Measurements from ENCODE around the gene BCL10.

BCL10 gene

GRCh38 chr1:85275701-85276214 lies 674 bp downstream of the BCL10 start:
- Histone ChIP-seq H3K79me2 (ENCODE audit: insufficient read depth, low read depth) (peaks cover 19% of the 10 kb centered on the region), H3K4me2 (peak overlapping the region; percentile 61), H3K9ac (peak overlapping the region; percentile 75; the same call in 1 of the 2 replicates), H2AFZ (ENCODE audit: low read depth) (peak overlapping the region; percentile 61), H3K36me3 (ENCODE audit: insufficient read depth) (no peaks in the 10 kb centered on the region), H3K27me3 (ENCODE audit: insufficient read depth, low read depth) (no peaks in the 10 kb centered on the region), H3K4me3 (IDR thresholded peaks at IDR 0.05; ENCODE audit: insufficient read depth, low read depth, low read length) (no peak overlapping the region), H3K27ac (peak overlapping the region; percentile 55; the same call in 1 of the 2 replicates), H4K20me1 (ENCODE audit: insufficient read depth) (no peaks in the 10 kb centered on the region), H3K4me1 (ENCODE audit: low read depth, poor library complexity, severe bottlenecking) (peaks cover 16% of the 10 kb centered on the region)
- TF ChIP-seq CTCF (conservative IDR thresholded peaks at IDR 0.05; ENCODE audit: low read depth, low read length), result no peak

- peaks cover 19% of the 10 kb centered on the region for H3K79me2 ChIP-seq (ENCODE audit: insufficient read depth, low read depth)
- H4K20me1 ChIP-seq (ENCODE audit: insufficient read depth), result no peaks in the 10 kb centered on the region
- no peak overlapping the region for H3K4me3 ChIP-seq (IDR thresholded peaks at IDR 0.05; ENCODE audit: insufficient read depth, low read depth, low read length)
- H3K27ac ChIP-seq, result no peak overlapping the region
- peaks cover 16% of the 10 kb centered on the region for H3K4me1 ChIP-seq (ENCODE audit: low read depth, poor library complexity, severe bottlenecking)
- no peak for TF ChIP-seq CTCF (conservative IDR thresholded peaks at IDR 0.05; ENCODE audit: low read depth, low read length)
- no peak overlapping the region for H3K9ac ChIP-seq
- H2AFZ ChIP-seq (ENCODE audit: low read depth), result no peak overlapping the region
- peak overlapping the region; percentile 61 for H3K4me2 ChIP-seq
- H3K36me3 ChIP-seq (ENCODE audit: insufficient read depth), result no peaks in the 10 kb centered on the region
- H3K27me3 ChIP-seq (ENCODE audit: insufficient read depth, low read depth), result no peaks in the 10 kb centered on the region
These were observed 1.4 kb downstream of the BCL10 start for GRCh38 chr1:85274969-85275453.

- Histone ChIP-seq H4K20me1 (ENCODE audit: insufficient read depth) (no peaks in the 10 kb centered on the region), H3K4me3 (IDR thresholded peaks at IDR 0.05; ENCODE audit: insufficient read depth, low read depth, low read length) (no peak overlapping the region)
These were observed 3.0 kb downstream of the BCL10 start for GRCh38 chr1:85273397-85273796.

GRCh38 chr1:85268801-85269585 lies 7.4 kb downstream of the BCL10 start:
- H3K9ac ChIP-seq, result no peak overlapping the region
- no peaks in the 10 kb centered on the region for H4K20me1 ChIP-seq (ENCODE audit: insufficient read depth)
- no peak overlapping the region for H3K4me2 ChIP-seq
- no peaks in the 10 kb centered on the region for H3K27me3 ChIP-seq (ENCODE audit: insufficient read depth, low read depth)
- no peak overlapping the region for H3K27ac ChIP-seq
- no peaks in the 10 kb centered on the region for H3K4me1 ChIP-seq (ENCODE audit: low read depth, poor library complexity, severe bottlenecking)
- no peak overlapping the region for H3K4me3 ChIP-seq (IDR thresholded peaks at IDR 0.05; ENCODE audit: insufficient read depth, low read depth, low read length)
- H3K79me2 ChIP-seq (ENCODE audit: insufficient read depth, low read depth), result no peaks in the 10 kb centered on the region
- H2AFZ ChIP-seq (ENCODE audit: low read depth), result no peak overlapping the region
- no peaks in the 10 kb centered on the region for H3K36me3 ChIP-seq (ENCODE audit: insufficient read depth)
- TF ChIP-seq CTCF (conservative IDR thresholded peaks at IDR 0.05; ENCODE audit: low read depth, low read length), result no peak

More at GRCh38 chr1:85273397-85273796, 3.0 kb downstream of the BCL10 start:
- no peak for TF ChIP-seq CTCF (conservative IDR thresholded peaks at IDR 0.05; ENCODE audit: low read depth, low read length)
- Histone ChIP-seq H3K4me2 (no peak overlapping the region), H3K27me3 (ENCODE audit: insufficient read depth, low read depth) (no peaks in the 10 kb centered on the region), H3K79me2 (ENCODE audit: insufficient read depth, low read depth) (peaks cover 19% of the 10 kb centered on the region), H3K4me1 (ENCODE audit: low read depth, poor library complexity, severe bottlenecking) (peaks cover 16% of the 10 kb centered on the region), H3K36me3 (ENCODE audit: insufficient read depth) (no peaks in the 10 kb centered on the region), H3K27ac (no peak overlapping the region), H3K9ac (no peak overlapping the region), H2AFZ (ENCODE audit: low read depth) (no peak overlapping the region)

Measured in KMS-11 (cell line).